GM18519 (cell line): ENCODE data around the gene KRT8.
"Not testable (repeated sequence)": the region's sequence is repeated elsewhere in the genome, so short reads cannot be mapped to it uniquely, and the experiment has no call there.

Experiments used
- ATAC-seq: cut with Tn5 transposase; IDR thresholded peaks from one replicate; pipeline ENCODE4 v1.9.1; 2021; ENCODE audit warnings: mild to moderate bottlenecking, moderate library complexity; ENCODE audit not compliant: unreplicated experiment, low FRiP score

The KRT8 gene

GRCh38 chr12:52856077-52856476 is 48.8 kb downstream of the KRT8 start:
- not testable (repeated sequence) for ATAC-seq

DNA sequence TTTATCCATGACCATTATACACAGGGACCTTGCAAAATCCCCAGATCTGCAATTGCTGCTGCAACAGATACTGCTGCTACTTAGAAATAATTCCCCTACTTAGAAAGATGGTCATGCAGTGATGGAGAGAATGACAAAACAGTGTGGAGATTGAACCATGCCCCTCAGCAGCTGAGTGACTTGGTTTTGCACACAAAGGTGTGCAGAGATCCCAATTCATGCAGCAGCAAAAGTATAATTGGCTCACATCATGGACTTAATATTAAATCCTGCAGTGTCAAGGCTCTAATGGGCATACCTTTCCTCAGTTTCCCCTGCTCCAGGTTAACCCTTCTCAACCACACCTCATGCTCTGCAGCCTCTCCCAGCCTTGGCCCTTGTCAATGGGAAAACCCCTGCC is 53.1 kb downstream of the KRT8 start:
- ATAC-seq: no peak

GRCh38 chr12:52850681-52851080 is 54.2 kb downstream of the KRT8 start:
- no peak for ATAC-seq

- ATAC-seq: no peak
Measured at GRCh38 chr12:52849511-52849910, 55.4 kb downstream of the KRT8 start.

GRCh38 chr12:52848661-52849255 is 56.1 kb downstream of the KRT8 start, which contains the start of gene KRT78:
Gene KRT78 (minus strand): TSS chr12:52848994. CDS start chr12:52848930, 64 bp downstream.
- no peak for ATAC-seq

GRCh38 chr12:52847335-52848102 is 57.4 kb downstream of the KRT8 start:
- no peak for ATAC-seq
